ENCODE measurements around the gene CYP24A1.

DNA sequence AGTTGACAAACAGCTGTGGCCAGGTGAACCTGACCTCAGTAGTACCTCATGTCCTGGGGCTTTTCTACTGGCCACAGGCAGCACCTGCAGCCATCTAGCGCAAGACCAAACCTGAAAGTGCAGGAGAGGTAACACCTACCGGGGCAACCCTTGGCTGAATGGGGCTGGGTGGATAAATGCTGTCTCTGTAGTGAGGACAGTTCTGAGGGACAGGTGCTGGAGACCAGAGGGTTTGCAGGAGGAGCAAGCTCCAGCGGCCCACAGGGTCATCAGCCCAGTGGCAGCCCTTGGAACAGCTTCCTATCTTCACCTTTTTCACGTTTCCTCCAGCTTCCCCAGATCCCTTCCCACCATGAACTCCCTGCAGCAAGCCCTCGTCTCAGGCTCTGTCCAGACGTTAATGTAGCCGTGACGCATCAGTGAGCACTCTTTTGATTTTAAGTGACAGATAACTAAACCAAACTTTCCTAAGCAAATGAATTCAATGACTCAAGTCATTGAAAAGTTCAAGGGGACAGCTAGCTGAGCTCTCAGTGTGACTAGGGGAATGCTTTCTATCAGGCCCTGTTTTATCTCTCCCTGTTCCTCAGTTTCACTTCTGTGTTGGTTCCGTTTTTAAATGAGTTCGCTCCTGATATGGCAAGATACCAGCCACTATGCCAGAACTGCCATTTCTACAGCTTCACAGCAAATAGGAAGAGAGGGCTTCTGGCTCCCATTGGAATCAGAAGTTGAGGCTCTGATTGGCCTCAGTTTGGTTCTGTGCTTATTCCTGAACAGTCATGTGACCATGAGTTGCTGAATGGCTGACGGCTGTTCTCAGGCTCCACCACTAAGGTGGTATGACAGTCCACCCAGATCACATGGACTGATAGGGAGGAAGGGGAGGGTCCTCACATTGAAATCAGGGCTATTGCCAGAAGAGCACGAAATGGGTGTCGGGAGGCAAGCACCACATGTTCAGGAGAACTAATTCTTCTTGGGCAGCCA is 22.0 kb upstream of the CYP24A1 start:
- TF ChIP-seq, protein P1, sequence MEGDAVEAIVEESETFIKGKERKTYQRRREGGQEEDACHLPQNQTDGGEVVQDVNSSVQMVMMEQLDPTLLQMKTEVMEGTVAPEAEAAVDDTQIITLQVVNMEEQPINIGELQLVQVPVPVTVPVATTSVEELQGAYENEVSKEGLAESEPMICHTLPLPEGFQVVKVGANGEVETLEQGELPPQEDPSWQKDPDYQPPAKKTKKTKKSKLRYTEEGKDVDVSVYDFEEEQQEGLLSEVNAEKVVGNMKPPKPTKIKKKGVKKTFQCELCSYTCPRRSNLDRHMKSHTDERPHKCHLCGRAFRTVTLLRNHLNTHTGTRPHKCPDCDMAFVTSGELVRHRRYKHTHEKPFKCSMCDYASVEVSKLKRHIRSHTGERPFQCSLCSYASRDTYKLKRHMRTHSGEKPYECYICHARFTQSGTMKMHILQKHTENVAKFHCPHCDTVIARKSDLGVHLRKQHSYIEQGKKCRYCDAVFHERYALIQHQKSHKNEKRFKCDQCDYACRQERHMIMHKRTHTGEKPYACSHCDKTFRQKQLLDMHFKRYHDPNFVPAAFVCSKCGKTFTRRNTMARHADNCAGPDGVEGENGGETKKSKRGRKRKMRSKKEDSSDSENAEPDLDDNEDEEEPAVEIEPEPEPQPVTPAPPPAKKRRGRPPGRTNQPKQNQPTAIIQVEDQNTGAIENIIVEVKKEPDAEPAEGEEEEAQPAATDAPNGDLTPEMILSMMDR (IDR thresholded peaks at IDR 0.05; ENCODE audit: borderline replicate concordance, extremely low read depth, low read length, poor library complexity, severe bottlenecking), result no peak
- TF ChIP-seq EZH2 (IDR thresholded peaks at IDR 0.05; ENCODE audit: borderline replicate concordance, low read depth, low read length, severe bottlenecking), result no peak
